Activated CD4-positive, alpha-beta memory T cell treated with anti-CD3 and anti-CD28 coated beads, Interleukin-2, amount 10 ng/mL, durations not matched to agents 7 days and 5 days (primary cell): ENCODE measurements around the gene TEDC2. TPM values are rescaled to one million over a fixed set of nuclear protein-coding genes. Genes with fewer than 3 reads are reported as not detected.

Source experiments
- CTCF ChIA-PET: fragments of 350-600 bp; sonication (Branson Sonifier 250); formaldehyde crosslinking; loops from one replicate; lab custom pipeline; 2021; ENCODE audit warnings: antibody characterized with exemption, inconsistent platforms; lab: Charles Lee
- POLR2A ChIA-PET: fragments of 350-600 bp; sonication (Branson Sonifier 250); formaldehyde crosslinking; loops from one replicate; lab custom pipeline; 2021; ENCODE audit warnings: antibody characterized with exemption; lab: Charles Lee
- DNase-seq: peaks from one replicate; pipeline ENCODE4 v3.0.0-alpha.2; 2020
- H3K27ac Mint-ChIP-seq: one replicate; pipeline ENCODE4 v1.8.0; 2021; ENCODE audit warnings: mild to moderate bottlenecking, mixed read lengths
- H3K27me3 Mint-ChIP-seq: one replicate; pipeline ENCODE4 v1.8.0; 2021; ENCODE audit warnings: mixed read lengths
- H3K36me3 Mint-ChIP-seq: one replicate; pipeline ENCODE4 v1.8.0; 2021; ENCODE audit warnings: low read depth, mixed read lengths
- H3K4me1 Mint-ChIP-seq: one replicate; pipeline ENCODE4 v1.8.0; 2021; ENCODE audit warnings: mixed read lengths
- H3K4me3 Mint-ChIP-seq: one replicate; pipeline ENCODE4 v1.8.0; 2021; ENCODE audit warnings: mild to moderate bottlenecking, mixed read lengths
- H3K9me3 Mint-ChIP-seq: one replicate; pipeline ENCODE4 v1.8.0; 2021; ENCODE audit warnings: mixed read lengths
- total RNA-seq, 2 experiments: library from RNA; stranded (reverse); gene quantifications; one replicate each; pipeline ENCODE4 v1.2.3, GENCODE V29; 2021

The TEDC2 gene
- total RNA-seq, 2 experiments from 2014 or later, result 12.5 to 13.9 TPM

DNA sequence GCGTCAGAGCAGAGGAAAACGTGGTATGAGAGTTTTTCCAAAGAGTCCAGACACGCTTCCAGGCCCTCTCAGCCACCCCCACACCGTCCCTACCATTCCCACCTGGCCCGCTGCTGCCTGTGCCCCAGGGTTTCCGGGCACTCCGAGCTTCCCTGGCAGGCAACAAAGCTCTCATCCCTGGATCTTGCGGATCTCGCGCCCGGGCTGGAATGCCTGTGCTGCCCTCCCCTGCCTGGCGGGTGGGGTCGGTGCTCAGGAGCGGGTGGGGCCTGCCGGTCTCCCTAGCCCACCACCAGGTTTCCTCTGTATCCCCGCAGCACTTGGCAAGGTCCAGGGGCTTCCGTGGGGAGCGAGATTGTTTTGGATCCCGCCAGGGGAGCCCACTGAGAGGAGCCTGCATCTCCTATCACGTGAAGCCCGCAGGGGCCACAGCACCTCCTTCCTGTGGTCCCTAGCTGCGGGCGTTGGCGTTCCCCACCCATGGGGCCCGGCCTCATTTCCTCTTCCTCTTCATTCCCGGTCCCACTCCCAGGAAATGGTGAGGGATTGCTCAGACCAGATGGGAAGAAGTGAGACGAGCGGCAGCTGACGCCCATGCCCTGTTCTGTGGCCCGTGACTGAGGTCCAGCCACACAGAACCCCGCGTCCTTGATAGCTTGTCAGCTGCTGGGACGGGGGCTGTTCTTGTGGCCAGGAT lies 26.1 kb downstream of the TEDC2 start:
- no peak for DNase-seq
- Mint-ChIP-seq H3K4me1 (peaks cover 19% of the 10 kb centered on the region), H3K27me3 (no peaks in the 10 kb centered on the region), H3K27ac (no peak overlapping the region), H3K36me3 (no peaks in the 10 kb centered on the region), H3K9me3 (no peaks in the 10 kb centered on the region), H3K4me3 (no peak overlapping the region)
- ChIA-PET POLR2A (interaction anchor here (0.7 to 1.4 kb wide), 4 partner anchors 11 to 217 kb away, joined by 3 to 4 read pairs (median 3); partner anchors contain the start of genes CCNF and TBC1D24), CTCF (interaction anchor here (1.6 kb wide), 1 partner anchor 12 kb away, joined by 3 read pairs; the partner anchor contains the start of gene TBC1D24)

- Mint-ChIP-seq H3K36me3 (no peaks in the 10 kb centered on the region), H3K4me3 (no peak overlapping the region), H3K4me1 (peaks cover 19% of the 10 kb centered on the region), H3K27ac (peak overlapping the region; percentile 46), H3K9me3 (no peaks in the 10 kb centered on the region), H3K27me3 (no peaks in the 10 kb centered on the region)
- ChIA-PET POLR2A (interaction anchor here (1.0 to 1.9 kb wide), 3 partner anchors 12 to 218 kb away, joined by 3 to 5 read pairs (median 4); partner anchors contain the start of genes CCNF and TBC1D24), CTCF (interaction anchor here (0.7 kb wide), 1 partner anchor 12 kb away, joined by 3 read pairs; the partner anchor contains the start of gene TBC1D24)
- peak; percentile 79 for DNase-seq
These were observed 27.0 kb downstream of the TEDC2 start for GRCh38 chr16:2486645-2487516.

GRCh38 chr16:2487517-2487842 lies 27.6 kb downstream of the TEDC2 start:
- H3K27ac Mint-ChIP-seq, result peak overlapping the region; percentile 46
- no peaks in the 10 kb centered on the region for H3K27me3 Mint-ChIP-seq
- no peaks in the 10 kb centered on the region for H3K36me3 Mint-ChIP-seq
- ChIA-PET CTCF (interaction anchor here (1.2 kb wide), 1 partner anchor 26 kb away, joined by 4 read pairs; the partner anchor contains the start of gene ATP6V0C), POLR2A (interaction anchor here (1.9 kb wide), 1 partner anchor 58 kb away, joined by 5 read pairs; the partner anchor contains the start of gene CCNF)
- H3K9me3 Mint-ChIP-seq, result no peaks in the 10 kb centered on the region
- H3K4me1 Mint-ChIP-seq, result peaks cover 19% of the 10 kb centered on the region
- DNase-seq, result no peak
- no peak overlapping the region for H3K4me3 Mint-ChIP-seq

DNA sequence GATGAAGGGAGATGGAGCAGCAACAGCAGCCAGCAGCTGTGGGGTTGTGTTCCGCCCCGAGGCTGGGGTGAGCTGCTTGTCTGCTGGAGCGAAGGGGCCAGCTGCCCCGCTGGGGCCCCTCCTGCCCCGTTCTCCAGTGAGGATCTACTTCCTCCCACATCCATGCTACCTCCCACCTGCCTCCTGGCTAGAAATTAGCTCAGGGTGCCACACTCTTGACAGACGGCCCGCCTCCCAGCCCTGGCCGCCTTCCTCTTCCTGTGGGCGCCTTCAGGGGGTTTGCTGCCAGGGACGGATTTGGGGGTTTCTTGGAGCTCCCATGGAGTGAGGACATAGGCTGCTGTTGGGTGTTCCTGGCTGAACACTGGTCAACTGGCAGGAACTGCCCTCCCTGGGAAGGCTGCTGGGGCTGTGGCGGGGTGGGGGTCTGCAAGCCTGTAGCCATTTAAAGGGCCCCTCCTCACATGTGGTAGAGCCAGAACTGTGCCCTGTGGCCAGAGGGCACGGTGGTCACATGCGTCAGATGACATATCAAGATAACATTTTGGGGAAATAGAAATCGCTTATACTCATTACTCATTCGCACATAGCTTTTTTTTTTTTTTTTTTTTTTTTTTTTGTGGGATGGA lies 28.1 kb downstream of the TEDC2 start:
- CTCF ChIA-PET, result interaction anchor here (0.6 to 1.2 kb wide), 5 partner anchors 12 to 168 kb away, joined by 3 to 5 read pairs (median 4); partner anchors contain the start of gene ATP6V0C
- Mint-ChIP-seq H3K27me3 (no peaks in the 10 kb centered on the region), H3K27ac (no peak overlapping the region), H3K4me3 (no peak overlapping the region), H3K4me1 (peaks cover 19% of the 10 kb centered on the region), H3K9me3 (no peaks in the 10 kb centered on the region), H3K36me3 (no peaks in the 10 kb centered on the region)
- POLR2A ChIA-PET, result interaction anchor here (0.7 to 1.9 kb wide), 2 partner anchors 58 to 145 kb away, joined by 4 to 5 read pairs; partner anchors contain the start of gene CCNF
- no peak for DNase-seq

DNA sequence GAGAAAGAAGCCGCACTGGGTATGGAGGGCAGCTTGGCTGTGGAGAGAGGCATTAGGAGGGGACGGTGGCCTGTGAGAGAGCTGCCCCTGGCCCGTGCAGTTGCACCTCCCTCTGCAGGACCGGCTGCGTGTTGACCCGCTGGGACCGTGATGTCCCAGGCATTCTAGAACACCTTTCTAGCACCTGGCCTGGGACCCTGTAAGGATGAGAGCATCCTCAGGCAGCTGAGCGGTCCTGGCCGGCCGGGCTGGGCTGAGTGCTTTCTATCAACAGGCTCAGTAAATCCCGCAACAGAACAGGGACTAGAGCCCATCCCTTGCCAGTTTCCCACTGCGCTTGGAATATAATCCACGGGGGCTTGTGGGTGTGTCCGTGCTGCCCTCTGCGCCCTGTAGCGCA lies 29.7 kb downstream of the TEDC2 start:
- no peaks in the 10 kb centered on the region for H3K36me3 Mint-ChIP-seq
- no peak overlapping the region for H3K4me3 Mint-ChIP-seq
- no peaks in the 10 kb centered on the region for H3K27me3 Mint-ChIP-seq
- ChIA-PET CTCF (interaction anchor here (0.6 kb wide), 1 partner anchor 471 kb away, joined by 4 read pairs; no protein-coding TSS in a partner anchor), POLR2A (no interaction called here)
- H3K9me3 Mint-ChIP-seq, result no peaks in the 10 kb centered on the region
- no peak overlapping the region for H3K27ac Mint-ChIP-seq
- DNase-seq, result no peak
- H3K4me1 Mint-ChIP-seq, result peaks cover 19% of the 10 kb centered on the region

GRCh38 chr16:2490190-2491105 lies 30.5 kb downstream of the TEDC2 start:
- peaks cover 19% of the 10 kb centered on the region for H3K4me1 Mint-ChIP-seq
- no peaks in the 10 kb centered on the region for H3K9me3 Mint-ChIP-seq
- H3K27ac Mint-ChIP-seq, result no peak overlapping the region
- ChIA-PET POLR2A (no interaction called here), CTCF (interaction anchor here (1.5 kb wide), 1 partner anchor 11 kb away, joined by 3 read pairs; no protein-coding TSS in a partner anchor)
- DNase-seq, result no peak
- no peaks in the 10 kb centered on the region for H3K36me3 Mint-ChIP-seq
- H3K27me3 Mint-ChIP-seq, result no peaks in the 10 kb centered on the region
- H3K4me3 Mint-ChIP-seq, result no peak overlapping the region

- H3K27ac Mint-ChIP-seq, result no peak overlapping the region
- no peaks in the 10 kb centered on the region for H3K27me3 Mint-ChIP-seq
- CTCF ChIA-PET, result interaction anchor here (1.5 kb wide), 1 partner anchor 9 kb away, joined by 3 read pairs; no protein-coding TSS in a partner anchor
- no peaks in the 10 kb centered on the region for H3K36me3 Mint-ChIP-seq
- H3K9me3 Mint-ChIP-seq, result no peaks in the 10 kb centered on the region
- DNase-seq, result no peak
- POLR2A ChIA-PET, result no interaction called here
- no peak overlapping the region for H3K4me3 Mint-ChIP-seq
- peaks cover 7% of the 10 kb centered on the region for H3K4me1 Mint-ChIP-seq
These were observed 32.4 kb downstream of the TEDC2 start for GRCh38 chr16:2492292-2492691.

DNA sequence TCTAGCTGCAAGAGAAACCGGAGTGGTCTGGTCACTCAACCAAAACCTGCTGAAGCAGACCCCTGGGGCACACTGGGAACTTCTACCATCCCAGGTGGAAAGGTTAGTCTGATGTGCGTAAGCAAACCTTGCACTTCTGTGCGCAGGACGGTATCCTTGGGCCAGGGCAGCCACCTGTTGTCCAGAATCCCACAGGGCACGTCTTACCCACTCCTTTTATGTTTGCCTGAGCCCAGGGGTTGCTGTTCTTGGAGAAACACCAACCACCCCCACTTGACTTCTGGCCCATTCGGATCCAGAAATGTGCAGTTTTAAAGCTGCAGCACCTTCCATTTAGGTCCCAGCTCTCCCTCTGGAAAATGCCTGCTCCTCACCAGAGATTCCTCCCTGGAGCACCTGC lies 33.7 kb downstream of the TEDC2 start:
- Mint-ChIP-seq H3K4me1 (no peaks in the 10 kb centered on the region), H3K9me3 (no peaks in the 10 kb centered on the region), H3K4me3 (no peak overlapping the region), H3K36me3 (peaks cover 2% of the 10 kb centered on the region), H3K27ac (no peak overlapping the region), H3K27me3 (no peaks in the 10 kb centered on the region)
- ChIA-PET POLR2A (no interaction called here), CTCF (no interaction called here)
- no peak for DNase-seq

- H3K36me3 Mint-ChIP-seq, result peaks cover 2% of the 10 kb centered on the region
- DNase-seq, result no peak
- ChIA-PET CTCF (no interaction called here), POLR2A (no interaction called here)
- no peaks in the 10 kb centered on the region for H3K4me1 Mint-ChIP-seq
- no peaks in the 10 kb centered on the region for H3K27me3 Mint-ChIP-seq
- H3K9me3 Mint-ChIP-seq, result no peaks in the 10 kb centered on the region
- no peak overlapping the region for H3K4me3 Mint-ChIP-seq
- no peak overlapping the region for H3K27ac Mint-ChIP-seq
These were observed 34.7 kb downstream of the TEDC2 start for GRCh38 chr16:2494616-2495015.

GRCh38 chr16:2495041-2495440 lies 35.1 kb downstream of the TEDC2 start:
- H3K27me3 Mint-ChIP-seq, result no peaks in the 10 kb centered on the region
- peaks cover 2% of the 10 kb centered on the region for H3K36me3 Mint-ChIP-seq
- no peak overlapping the region for H3K27ac Mint-ChIP-seq
- no peak overlapping the region for H3K4me3 Mint-ChIP-seq
- DNase-seq, result no peak
- H3K9me3 Mint-ChIP-seq, result no peaks in the 10 kb centered on the region
- CTCF ChIA-PET, result no interaction called here
- POLR2A ChIA-PET, result no interaction called here
- no peaks in the 10 kb centered on the region for H3K4me1 Mint-ChIP-seq

- Mint-ChIP-seq H3K9me3 (no peaks in the 10 kb centered on the region), H3K27ac (no peak overlapping the region), H3K36me3 (peaks cover 2% of the 10 kb centered on the region), H3K4me1 (no peaks in the 10 kb centered on the region), H3K4me3 (no peak overlapping the region), H3K27me3 (no peaks in the 10 kb centered on the region)
- DNase-seq, result no peak
- POLR2A ChIA-PET, result no interaction called here
- CTCF ChIA-PET, result no interaction called here
These were observed 36.6 kb downstream of the TEDC2 start for GRCh38 chr16:2496223-2497115.
